ENCODE measurements around the gene ARFGAP1.

The ARFGAP1 gene

GRCh38 chr20:63259734-63260460 lies 12.7 kb upstream of the ARFGAP1 start:
- DNase-seq (ENCODE audit: low read depth in 2 of 2) = no peak

- no peak for DNase-seq (ENCODE audit: low read depth in 2 of 2)
These were observed 12.1 kb upstream of the ARFGAP1 start for GRCh38 chr20:63260521-63260920.

- DNase-seq (ENCODE audit: low read depth in 2 of 2) = no peak
These were observed 11.4 kb upstream of the ARFGAP1 start for GRCh38 chr20:63261060-63261794.

GRCh38 chr20:63261795-63262528 lies 10.7 kb upstream of the ARFGAP1 start:
- DNase-seq (ENCODE audit: low read depth in 2 of 2) = no peak

- DNase-seq (ENCODE audit: low read depth in 2 of 2) = no peak
These were observed 9.8 kb upstream of the ARFGAP1 start for GRCh38 chr20:63262836-63263235.

- no peak for DNase-seq (ENCODE audit: low read depth in 2 of 2)
These were observed 8.6 kb upstream of the ARFGAP1 start for GRCh38 chr20:63264000-63264399.

GRCh38 chr20:63264519-63264918 lies 8.1 kb upstream of the ARFGAP1 start:
- DNase-seq (ENCODE audit: low read depth in 2 of 2) = no peak

- DNase-seq (ENCODE audit: low read depth in 2 of 2) = no peak
These were observed 6.6 kb upstream of the ARFGAP1 start for GRCh38 chr20:63265891-63266515.

GRCh38 chr20:63267691-63268090 lies 4.9 kb upstream of the ARFGAP1 start:
- DNase-seq (ENCODE audit: low read depth in 2 of 2) = no peak

- DNase-seq (ENCODE audit: low read depth in 2 of 2) = no peak
These were observed 4.4 kb upstream of the ARFGAP1 start for GRCh38 chr20:63268256-63268655.

- no peak for DNase-seq (ENCODE audit: low read depth in 2 of 2)
These were observed 3.8 kb upstream of the ARFGAP1 start for GRCh38 chr20:63268671-63269439.

GRCh38 chr20:63269724-63270123 lies 2.9 kb upstream of the ARFGAP1 start:
- no peak for DNase-seq (ENCODE audit: low read depth in 2 of 2)

- DNase-seq (ENCODE audit: low read depth in 2 of 2) = no peak
These were observed 1.8 kb upstream of the ARFGAP1 start for GRCh38 chr20:63270606-63271325.

GRCh38 chr20:63273059-63273579 lies 506 bp downstream of the ARFGAP1 start:
- DNase-seq (ENCODE audit: low read depth in 2 of 2) = no peak

- DNase-seq (ENCODE audit: low read depth in 2 of 2) = no peak
These were observed 1.2 kb downstream of the ARFGAP1 start for GRCh38 chr20:63273635-63274380.

GRCh38 chr20:63274381-63275228 lies 2.0 kb downstream of the ARFGAP1 start:
- no peak for DNase-seq (ENCODE audit: low read depth in 2 of 2)

GRCh38 chr20:63275825-63276224 lies 3.2 kb downstream of the ARFGAP1 start:
- no peak for DNase-seq (ENCODE audit: low read depth in 2 of 2)

GRCh38 chr20:63276956-63277355 lies 4.3 kb downstream of the ARFGAP1 start:
- DNase-seq (ENCODE audit: low read depth in 2 of 2) = no peak
